H1 (cell line): ENCODE results near the gene AFF1. TPM values are rescaled to one million over a fixed set of nuclear protein-coding genes. Genes with fewer than 3 reads are reported as not detected.

Experiments
- CTCF ChIA-PET: fragments of 300-600 bp; sonication (Branson Sonifier 250); formaldehyde crosslinking; loops from one replicate; lab custom pipeline; 2021; ENCODE audit not compliant: partially characterized antibody; lab: Charles Lee
- POLR2A ChIA-PET: fragments of 300-600 bp; sonication (Branson Sonifier 250); formaldehyde crosslinking; loops from one replicate; lab custom pipeline; 2021; ENCODE audit warnings: inconsistent platforms; ENCODE audit not compliant: partially characterized antibody; lab: Charles Lee
- DNase-seq, 2 experiments: peaks; one replicate each; pipeline versions ENCODE4 v3.0.0 to v3.0.0-alpha.2; 2010 to 2022; ENCODE audit warnings: low spot score in 2 of 2, low read depth in 1 of 2, mixed read lengths in 1 of 2
- FAIRE-seq: peaks from 2 replicates; lab custom pipeline; 2011; peaks lifted over from hg19 to GRCh38; lab: Jason Lieb, UNC
- H2AFZ ChIP-seq: 2 replicates; pipeline ENCODE4 v1.8.1; 2012; ENCODE audit warnings: low read length, inconsistent platforms
- H2AK5ac ChIP-seq: 2 replicates; pipeline ENCODE4 v1.6.1; 2013; ENCODE audit warnings: low read depth, low read length
- H2BK120ac ChIP-seq: replicated peaks from 2 replicates; pipeline ENCODE3; 2013; ENCODE audit warnings: low read depth, low read length, inconsistent platforms
- H2BK12ac ChIP-seq: 2 replicates; pipeline ENCODE4 v1.6.1; 2013; ENCODE audit warnings: low read depth, low read length
- H2BK15ac ChIP-seq: 2 replicates; pipeline ENCODE4 v1.6.1; 2013; ENCODE audit warnings: low read length
- H2BK20ac ChIP-seq: 2 replicates; pipeline ENCODE4 v1.6.1; 2013; ENCODE audit warnings: low read length
- H2BK5ac ChIP-seq: 2 replicates; pipeline ENCODE4 v1.6.1; 2013; ENCODE audit warnings: low read depth, low read length
- H3K14ac ChIP-seq: 2 replicates; pipeline ENCODE4 v1.6.1; 2013; ENCODE audit warnings: inconsistent platforms; ENCODE audit not compliant: insufficient read length
- H3K18ac ChIP-seq: 2 replicates; pipeline ENCODE4 v1.6.1; 2013; ENCODE audit warnings: low read length; ENCODE audit errors: extremely low read depth
- H3K23ac ChIP-seq: 2 replicates; pipeline ENCODE4 v1.6.1; 2013; ENCODE audit warnings: inconsistent platforms; ENCODE audit not compliant: insufficient read length
- H3K23me2 ChIP-seq: 2 replicates; pipeline ENCODE4 v1.6.1; 2013; ENCODE audit warnings: low read depth, low read length
- H3K27ac ChIP-seq: 2 replicates; pipeline ENCODE4 v1.6.1; 2011; ENCODE audit warnings: low read depth, low read length, inconsistent platforms
- H3K27me3 ChIP-seq, 4 experiments: replicated peaks in 1 of 4; 1 replicate in 1 of 4; 2 replicates in 3 of 4; pipeline versions ENCODE4 v1.6.1 to v1.8.1; 2011 to 2013; ENCODE audit warnings: low read length in 3 of 4, mild to moderate bottlenecking in 3 of 4, inconsistent platforms in 2 of 4, mixed read lengths in 2 of 4, moderate library complexity in 1 of 4; ENCODE audit not compliant: control insufficient read depth in 3 of 4, insufficient read depth in 3 of 4; ENCODE audit errors: extremely low read depth in 1 of 4
- H3K36me3 ChIP-seq, 4 experiments: 2 replicates each; pipeline versions ENCODE4 v1.6.1 to v1.8.1; 2011 to 2013; ENCODE audit warnings: mild to moderate bottlenecking in 4 of 4, low read length in 3 of 4, moderate library complexity in 2 of 4, control low read depth in 1 of 4, inconsistent platforms in 1 of 4; ENCODE audit not compliant: insufficient read depth in 4 of 4, control insufficient read depth in 2 of 4
- H3K4ac ChIP-seq: replicated peaks from 2 replicates; pipeline ENCODE3; 2013; ENCODE audit warnings: low read length, low read depth, mixed read lengths, inconsistent platforms; ENCODE audit not compliant: insufficient read length
- H3K4me1 ChIP-seq, 4 experiments: replicated peaks in 1 of 4; 1 replicate in 1 of 4; 2 replicates in 3 of 4; pipeline versions ENCODE4 v1.6.1 to v1.8.1; 2011 to 2013; ENCODE audit warnings: low read length in 3 of 4, inconsistent platforms in 2 of 4, mixed read lengths in 1 of 4; ENCODE audit not compliant: insufficient read depth in 4 of 4, control insufficient read depth in 3 of 4
- H3K4me2 ChIP-seq, 2 experiments: 2 replicates each; pipeline versions ENCODE4 v1.6.1 to v1.8.1; 2011 to 2013; ENCODE audit warnings: low read depth in 2 of 2, low read length in 2 of 2, control low read depth in 1 of 2, inconsistent platforms in 1 of 2, mild to moderate bottlenecking in 1 of 2; ENCODE audit not compliant: insufficient read depth in 1 of 2
- H3K4me3 ChIP-seq, 4 experiments: fragments of 200-600, 300-600 bp in 1 of 4; sonication (generic), shearing (Covaris generic), sonication (Bioruptor Twin) in 1 of 4; 2 replicates each; pipeline versions ENCODE4 v1.5.1 to v1.8.1; 2011 to 2016; ENCODE audit warnings: low read length in 4 of 4, low read depth in 3 of 4, control low read depth in 2 of 4, inconsistent platforms in 2 of 4, mild to moderate bottlenecking in 2 of 4, mixed read lengths in 1 of 4, moderate library complexity in 1 of 4; ENCODE audit not compliant: insufficient read depth in 2 of 4; ENCODE audit errors: extremely low read depth in 1 of 4
- H3K56ac ChIP-seq: replicated peaks from 2 replicates; pipeline ENCODE3; 2013; ENCODE audit warnings: low read depth, mild to moderate bottlenecking, mixed read lengths, low read length, inconsistent platforms; ENCODE audit not compliant: insufficient read length
- H3K79me1 ChIP-seq: 2 replicates; pipeline ENCODE4 v1.6.1; 2013; ENCODE audit warnings: low read depth, low read length, control low read depth
- H3K79me2 ChIP-seq, 2 experiments: 2 replicates each; pipeline versions ENCODE4 v1.6.1 to v1.8.1; 2012 to 2013; ENCODE audit warnings: low read length in 2 of 2, mild to moderate bottlenecking in 2 of 2, inconsistent platforms in 1 of 2; ENCODE audit not compliant: insufficient read depth in 2 of 2, control insufficient read depth in 1 of 2
- H3K9ac ChIP-seq, 4 experiments: replicated peaks in 1 of 4; 1 replicate in 1 of 4; 2 replicates in 3 of 4; pipeline versions ENCODE4 v1.6.1 to v1.8.1; 2011 to 2013; ENCODE audit warnings: low read depth in 3 of 4, low read length in 3 of 4, control low read depth in 2 of 4, mild to moderate bottlenecking in 2 of 4, moderate library complexity in 2 of 4, inconsistent platforms in 1 of 4; ENCODE audit errors: extremely low read depth in 1 of 4
- H3K9me3 ChIP-seq, 2 experiments: 2 replicates each; pipeline versions ENCODE4 v1.6.1 to v1.8.1; 2012 to 2013; ENCODE audit warnings: mild to moderate bottlenecking in 2 of 2, moderate library complexity in 2 of 2, control low read depth in 1 of 2, inconsistent platforms in 1 of 2, low read depth in 1 of 2, low read length in 1 of 2, mixed read lengths in 1 of 2; ENCODE audit not compliant: insufficient read depth in 2 of 2
- H4K20me1 ChIP-seq, 2 experiments: replicated peaks in 1 of 2; 2 replicates each; pipeline versions ENCODE3 to v1.8.1; 2011 to 2013; ENCODE audit warnings: inconsistent platforms in 2 of 2, low read length in 2 of 2, mild to moderate bottlenecking in 1 of 2; ENCODE audit not compliant: insufficient read depth in 2 of 2, control insufficient read depth in 1 of 2
- H4K5ac ChIP-seq: 2 replicates; pipeline ENCODE4 v1.6.1; 2013; ENCODE audit warnings: low read length, low read depth, mixed read lengths, inconsistent platforms; ENCODE audit not compliant: insufficient read length
- H4K8ac ChIP-seq: 2 replicates; pipeline ENCODE4 v1.8.0; 2013; ENCODE audit warnings: mild to moderate bottlenecking, moderate library complexity, low read length, inconsistent platforms; ENCODE audit not compliant: insufficient read depth; ENCODE audit errors: extremely low read depth
- H4K91ac ChIP-seq: replicated peaks from 2 replicates; pipeline ENCODE3; 2013; ENCODE audit warnings: low read length, mixed read lengths, inconsistent platforms; ENCODE audit not compliant: insufficient read length
- BACH1 ChIP-seq: IDR thresholded peaks from 2 replicates; pipeline ENCODE4 v1.6.1; 2012; ENCODE audit warnings: low read length, improper control_type of control experiment
- CBX8 ChIP-seq: fragments of 300-800, 300-1000 bp; sonication (generic); IDR thresholded peaks from 2 replicates; pipeline ENCODE4 v1.7.1; 2016; ENCODE audit warnings: low read depth, low read length, borderline replicate concordance
- EP300 ChIP-seq, 2 experiments: IDR thresholded peaks; 1 replicate in 1 of 2; 2 replicates in 1 of 2; pipeline ENCODE4 v1.6.1; 2011 to 2012; ENCODE audit warnings: low read depth in 2 of 2, low read length in 2 of 2, mild to moderate bottlenecking in 2 of 2, borderline replicate concordance in 1 of 2, inconsistent platforms in 1 of 2, moderate library complexity in 1 of 2
- MAFK ChIP-seq: IDR thresholded peaks from 2 replicates; pipeline ENCODE4 v1.6.1; 2012; ENCODE audit warnings: low read depth, mild to moderate bottlenecking, improper control_type of control experiment, low read length
- POLR2A ChIP-seq, 2 experiments: IDR thresholded peaks; 1 replicate in 1 of 2; 2 replicates in 1 of 2; pipeline ENCODE4 v1.6.1; 2011; ENCODE audit warnings: low read depth in 2 of 2, low read length in 2 of 2, mild to moderate bottlenecking in 2 of 2; ENCODE audit errors: control extremely low read depth in 1 of 2
- POLR2AphosphoS5 ChIP-seq: IDR thresholded peaks from 2 replicates; pipeline ENCODE4 v1.6.1; 2011; ENCODE audit warnings: low read depth, low read length
- RFX5 ChIP-seq: IDR thresholded peaks from 2 replicates; pipeline ENCODE4 v1.6.1; 2011; ENCODE audit warnings: low read depth, low read length, improper control_type of control experiment, borderline replicate concordance
- RNF2 ChIP-seq: fragments of 200-900, 300-1000 bp; sonication (generic); IDR thresholded peaks from 2 replicates; pipeline ENCODE4 v1.7.1; 2016; ENCODE audit warnings: borderline replicate concordance, low read depth, mild to moderate bottlenecking, antibody characterized with exemption, low read length; ENCODE audit not compliant: poor library complexity, severe bottlenecking; ENCODE audit errors: missing control alignments
- SIN3A ChIP-seq, 2 experiments: IDR thresholded peaks in 1 of 2; conservative IDR thresholded peaks in 1 of 2; 2 replicates each; pipeline ENCODE4 v1.6.1; 2011 to 2012; ENCODE audit warnings: low read length in 2 of 2, improper control_type of control experiment in 1 of 2, low read depth in 1 of 2, mild to moderate bottlenecking in 1 of 2
- TAF7 ChIP-seq: optimal IDR thresholded peaks from 2 replicates; pipeline ENCODE3; 2011; ENCODE audit warnings: low read depth, mild to moderate bottlenecking, inconsistent platforms, low read length, moderate library complexity, borderline replicate concordance
- WGBS, 2 experiments: shearing (Covaris generic) in 1 of 2; methylation state at CpG; one replicate each; pipeline versions ENCODE4 v1.1.6 to v1.1.7; 2013 to 2015; ENCODE audit warnings: low lambda C conversion rate in 2 of 2, mixed read lengths in 2 of 2, inconsistent platforms in 1 of 2, low coverage in 1 of 2, missing lambda C conversion rate in 1 of 2; ENCODE audit not compliant: insufficient replicate concordance in 2 of 2, insufficient coverage in 1 of 2, insufficient read length in 1 of 2; ENCODE audit errors: extremely low coverage in 1 of 2, missing lambda C conversion rate in 1 of 2; 5-methylcytosine and 5-hydroxymethylcytosine counted together
- polyA plus RNA-seq, 7 experiments: library from polyadenylated mRNA; depleted of rRNA in 3 of 7; stranded (reverse) in 5 of 7; unstranded in 2 of 7; fragments of >200 nt in 5 of 7; fragments of 200-250 nt in 2 of 7; gene quantifications; 1 replicate in 5 of 7; 2 replicates in 1 of 7; 4 replicates in 1 of 7; pipeline versions ENCODE4 v1.2.1 to v1.2.3, GENCODE V29; 2011 to 2013; ENCODE audit warnings: missing spikeins in 2 of 7, mixed read lengths in 2 of 7
- total RNA-seq: library from RNA; stranded (reverse); fragmentation: NEBNext Ultra II Directional; extraction: Animal tissue kit (Norgen Biotek cat#: 25700); gene quantifications from 2 replicates; pipeline ENCODE4 v1.2.1, GENCODE V29; 2021
- TF ChIP-seq, protein P1 (sequence below): IDR thresholded peaks from 2 replicates; pipeline ENCODE4 v1.6.1; 2012; ENCODE audit warnings: low read length, inconsistent platforms

AFF1 gene
- total and polyA plus RNA-seq, 2 of the 8 experiments (the other 6 are each of a cell fraction or from before 2014, with no cell fraction given), result 14.8 to 85.5 TPM

DNA sequence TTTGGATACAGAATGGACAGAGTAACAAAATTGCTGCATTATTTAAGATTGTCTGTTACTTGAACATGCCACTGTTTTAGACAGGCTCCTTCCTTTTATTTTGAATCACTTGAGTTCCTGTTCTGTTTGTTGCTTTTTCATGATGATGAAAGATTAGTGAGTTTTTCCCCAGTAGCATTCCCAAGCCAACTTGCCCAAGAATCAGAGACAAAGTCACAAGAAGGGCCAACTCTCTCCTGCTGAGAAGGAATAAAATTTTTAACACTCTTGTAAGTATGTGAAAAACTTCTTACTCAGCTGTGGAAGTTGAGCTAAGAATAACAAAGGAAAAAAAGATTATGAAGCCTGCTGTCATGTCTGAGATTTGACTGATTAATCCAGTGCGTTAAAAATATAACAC is 181.4 kb downstream of the AFF1 start:
- H3K56ac ChIP-seq, result no peak overlapping the region
- H2AFZ ChIP-seq, result no peak overlapping the region
- DNase-seq (no peak), FAIRE-seq (no peak)
- no peak overlapping the region for H3K9ac ChIP-seq
- H3K23ac ChIP-seq, result no peak overlapping the region
- no peaks in the 10 kb centered on the region; the same call in 1 of the 2 replicates for H3K23me2 ChIP-seq
- no peak overlapping the region for H2BK5ac ChIP-seq
- no peak overlapping the region for H3K18ac ChIP-seq
- H3K4me2 ChIP-seq, result no peak overlapping the region
- no peaks in the 10 kb centered on the region for H3K9me3 ChIP-seq
- no peak overlapping the region for H2BK12ac ChIP-seq
- peaks cover 0 to 15% of the 10 kb centered on the region in 2 experiments; a peak in 2 of 4 replicates for H3K79me2 ChIP-seq
- H3K4me1 ChIP-seq, result peaks cover 0 to 5% (median 2%) of the 10 kb centered on the region in 4 experiments; a peak in 4 of 7 replicates
- CTCF ChIA-PET, result interaction anchor here (0.6 to 4.1 kb wide), 10 partner anchors 18 to 213 kb away, joined by 3 to 21 read pairs (median 6); no protein-coding TSS in a partner anchor
- 94% methylated on average over 1 of the region's 1 CpG; no CpG with 5 or more reads in 1 of the 2 experiments for WGBS, 2 experiments
- peaks cover 6 to 51% (median 20%) of the 10 kb centered on the region in 4 experiments for H3K36me3 ChIP-seq
- H4K8ac ChIP-seq, result no peak overlapping the region
- no peak overlapping the region for H3K27ac ChIP-seq
- H2AK5ac ChIP-seq, result no peak overlapping the region
- no peaks in the 10 kb centered on the region; the same call in 1 of the 2 replicates for H3K79me1 ChIP-seq
- H4K20me1 ChIP-seq, result peaks cover 1 to 3% of the 10 kb centered on the region in 2 experiments
- no peak overlapping the region for H4K91ac ChIP-seq
- H2BK20ac ChIP-seq, result no peak overlapping the region
- POLR2A ChIA-PET, result no interaction called here
- H3K4ac ChIP-seq, result no peak overlapping the region
- no peak overlapping the region for H3K14ac ChIP-seq
- no peak overlapping the region for H3K4me3 ChIP-seq
- no peak overlapping the region for H2BK120ac ChIP-seq
- no peaks in the 10 kb centered on the region for H3K27me3 ChIP-seq
- H2BK15ac ChIP-seq, result no peak overlapping the region
- H4K5ac ChIP-seq, result no peak overlapping the region
- TF ChIP-seq RNF2 (no peak), TAF7 (no peak), POLR2AphosphoS5 (no peak), RFX5 (no peak), POLR2A (IDR thresholded peaks at IDR 0.05; ENCODE audit: control extremely low read depth in 1 of 2, low read depth in 2 of 2, low read length in 2 of 2) (no peak), BACH1 (no peak), SIN3A (conservative IDR thresholded peaks at IDR 0.05 in 1 of 2, IDR thresholded peaks at IDR 0.05 in 1 of 2; ENCODE audit: low read depth in 1 of 2, low read length in 2 of 2) (no peak), MAFK (no peak), EP300 (IDR thresholded peaks at IDR 0.05; ENCODE audit: borderline replicate concordance in 1 of 2, low read depth in 2 of 2, low read length in 2 of 2) (no peak), CBX8 (no peak)
- TF ChIP-seq, protein P1, sequence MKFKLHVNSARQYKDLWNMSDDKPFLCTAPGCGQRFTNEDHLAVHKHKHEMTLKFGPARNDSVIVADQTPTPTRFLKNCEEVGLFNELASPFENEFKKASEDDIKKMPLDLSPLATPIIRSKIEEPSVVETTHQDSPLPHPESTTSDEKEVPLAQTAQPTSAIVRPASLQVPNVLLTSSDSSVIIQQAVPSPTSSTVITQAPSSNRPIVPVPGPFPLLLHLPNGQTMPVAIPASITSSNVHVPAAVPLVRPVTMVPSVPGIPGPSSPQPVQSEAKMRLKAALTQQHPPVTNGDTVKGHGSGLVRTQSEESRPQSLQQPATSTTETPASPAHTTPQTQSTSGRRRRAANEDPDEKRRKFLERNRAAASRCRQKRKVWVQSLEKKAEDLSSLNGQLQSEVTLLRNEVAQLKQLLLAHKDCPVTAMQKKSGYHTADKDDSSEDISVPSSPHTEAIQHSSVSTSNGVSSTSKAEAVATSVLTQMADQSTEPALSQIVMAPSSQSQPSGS, result no peak
